Pancreas (tissue), 10 donors: Measurements from ENCODE around the gene RGS17. TPM values are rescaled to one million over a fixed set of nuclear protein-coding genes. Genes with fewer than 3 reads are reported as not detected.

Source experiments
- ATAC-seq, 4 donors: fragments of 200-7000 bp; cut with Tn5 transposase; one replicate each; pipeline versions ENCODE4 v1.8.0 to v1.9.1; 2020; ENCODE audit warnings: mild to moderate bottlenecking in 4 of 4, moderate library complexity in 4 of 4
- DNase-seq, 6 donors: peaks; one replicate each; pipeline ENCODE4 v3.0.0-alpha.2; 2020
- FAIRE-seq: peaks from 2 replicates; lab custom pipeline; 2012; peaks lifted over from hg19 to GRCh38; lab: Jason Lieb, UNC
- H3K27ac ChIP-seq, 4 donors: fragments of 200-600 bp; sonication (generic); 1 replicate in 3 of 4; 2 replicates in 1 of 4; pipeline versions ENCODE4 v1.5.0 to v1.8.0; 2020
- H3K27me3 ChIP-seq, 4 donors: fragments of 200-600 bp; one replicate each; pipeline ENCODE4 v1.8.0; 2021
- H3K36me3 ChIP-seq, 3 donors: fragments of 200-600 bp; sonication (generic) in 1 of 3; one replicate each; pipeline versions ENCODE4 v1.5.0 to v1.8.0; 2020 to 2021
- H3K4me1 ChIP-seq, 3 donors: fragments of 200-600 bp; one replicate each; pipeline ENCODE4 v1.8.0; 2021
- H3K4me3 ChIP-seq, 4 donors: fragments of 200-600 bp; sonication (generic) in 2 of 4; one replicate each; pipeline versions ENCODE4 v1.5.0 to v1.8.0; 2020 to 2021
- H3K9me3 ChIP-seq, 4 donors: fragments of 200-600 bp; one replicate each; pipeline ENCODE4 v1.8.0; 2021
- WGBS, 2 donors: extraction: QIAGEN DNeasy Blood & Tissue Kit; methylation state at CpG; one replicate each; pipeline ENCODE4 v1.1.7; 2013; 5-methylcytosine and 5-hydroxymethylcytosine counted together
- intact Hi-C, 3 donors: fragments of 100-400 bp; cut with DNase I; formaldehyde crosslinking; loops; one replicate each; pipeline versions ENCODE4 v1.11.1 to v1.14.2; 2022
- polyA plus RNA-seq, 2 donors: library from polyadenylated mRNA; stranded (reverse); fragments of 200-250 nt; gene quantifications; one replicate each; pipeline ENCODE4 v1.2.3, GENCODE V29; 2013
- total RNA-seq, 6 donors: library from RNA; stranded (reverse); fragmentation: NEBNext Ultra II Directional in 4 of 6; extraction: Animal tissue kit (Norgen Biotek cat#: 25700) in 4 of 6; gene quantifications; one replicate each; pipeline versions ENCODE4 v1.2.1 to v1.2.4, GENCODE V29; 2021 to 2023
- TF ChIP-seq, protein P1 (sequence below), 4 donors: fragments of 200-600 bp; sonication (generic) in 3 of 4; IDR thresholded peaks; one replicate each; pipeline versions ENCODE4 v1.5.0 to v1.8.0; 2021; ENCODE audit warnings: antibody characterized with exemption in 4 of 4
- donor health status: healthy with polysubstance abuse.
- donor health status: DM: no; HTN: no; CAD: no; lungs with moderate emphysema.
- donor health status: DM: no; HTN: no; CAD: no.
- donor health status: control.
- donor health status: control.
- donor health status: Bipolar disorder and iron deficiency.
- donor health status: DM: yes; HTN: yes; CAD: no.
- donor health status: DM: no; HTN: no; CAD: no.
- donor health status: DM: no; HTN: no; CAD: no.
- donor health status: DM: yes; HTN: yes; CAD: no.

RGS17 gene, protein sequence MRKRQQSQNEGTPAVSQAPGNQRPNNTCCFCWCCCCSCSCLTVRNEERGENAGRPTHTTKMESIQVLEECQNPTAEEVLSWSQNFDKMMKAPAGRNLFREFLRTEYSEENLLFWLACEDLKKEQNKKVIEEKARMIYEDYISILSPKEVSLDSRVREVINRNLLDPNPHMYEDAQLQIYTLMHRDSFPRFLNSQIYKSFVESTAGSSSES
- total RNA-seq = 1 to 10 TPM in 3 of 6 donors, under 1 TPM in 3; 0.39 to 3.7 (median 0.96) TPM
- polyA plus RNA-seq = 1 to 10 TPM; 1.0 to 3.5 TPM

DNA sequence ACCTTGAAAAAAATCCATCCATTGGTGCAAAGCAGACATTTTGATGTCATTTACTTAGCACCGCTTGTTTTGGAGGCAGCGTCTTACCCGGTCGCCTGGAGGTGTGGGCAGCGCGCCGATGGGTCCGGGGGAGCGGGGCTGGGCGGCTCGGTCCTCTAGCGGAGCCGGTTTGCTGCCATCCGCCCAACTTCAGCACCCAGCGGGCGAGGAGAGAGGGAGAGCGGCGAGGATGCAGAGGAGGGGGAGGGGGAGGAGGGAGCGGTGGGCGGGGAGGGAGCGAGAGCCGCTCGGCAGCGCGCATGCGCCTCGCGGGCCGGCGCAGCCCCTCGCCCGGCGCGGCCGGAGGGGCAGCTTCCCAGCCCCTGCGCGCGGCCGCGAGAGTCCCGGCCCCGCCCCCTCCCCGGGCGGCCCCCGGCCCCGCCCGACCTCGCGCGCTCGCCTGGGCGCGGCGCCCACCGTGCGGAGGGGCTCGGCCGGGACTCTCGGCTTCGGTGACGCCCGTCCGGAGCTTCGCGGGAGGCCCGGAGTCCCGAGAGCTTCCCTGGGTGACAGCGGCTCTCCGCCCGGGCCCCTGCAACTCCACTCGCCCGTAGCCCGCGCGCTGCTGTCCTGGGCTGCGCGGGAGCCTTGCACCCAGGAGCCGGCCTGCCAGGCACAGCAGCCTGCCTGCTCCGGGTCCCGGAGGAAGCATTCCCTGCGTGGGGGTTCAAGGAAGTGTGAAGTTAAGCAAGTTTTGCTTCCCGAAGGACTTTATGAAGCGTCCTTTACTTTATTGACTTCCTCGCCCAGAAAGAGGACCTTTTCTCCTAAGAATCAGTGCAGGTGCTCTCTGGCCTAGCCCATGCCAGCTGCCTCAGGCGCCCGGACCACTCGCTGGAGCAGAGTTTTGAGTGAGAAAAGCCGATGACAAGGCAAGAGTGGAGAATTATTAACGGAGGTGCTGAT is at the start of gene RGS17:
Gene RGS17, minus strand, starts transcription at position 246 of the 945 bp plus-strand sequence. CDS start 87,264 bp downstream, outside the sequence.
- peaks cover 0 to 4% (median 0%) of the 10 kb centered on the region in 4 donors for H3K27me3 ChIP-seq
- peaks cover 0 to 4% (median 3%) of the 10 kb centered on the region in 3 donors for H3K4me1 ChIP-seq
- peak; percentile 58 to 88 (median 65) for DNase-seq
- H3K36me3 ChIP-seq = no peaks in the 10 kb centered on the region
- 3 to 6% methylated on average over 43 to 89 of the region's 89 CpGs for WGBS, 2 donors
- FAIRE-seq = no peak
- intact Hi-C loops = no loop called here
- H3K9me3 ChIP-seq = no peaks in the 10 kb centered on the region
- H3K4me3 ChIP-seq = peak within 1 kb of the TSS; percentile 53 to 90 (median 61)
- H3K27ac ChIP-seq = peak within 1 kb of the TSS; percentile 61 to 76 (median 68)
- peak; percentile 71 to 83 (median 80) for ATAC-seq
- TF ChIP-seq, protein P1, sequence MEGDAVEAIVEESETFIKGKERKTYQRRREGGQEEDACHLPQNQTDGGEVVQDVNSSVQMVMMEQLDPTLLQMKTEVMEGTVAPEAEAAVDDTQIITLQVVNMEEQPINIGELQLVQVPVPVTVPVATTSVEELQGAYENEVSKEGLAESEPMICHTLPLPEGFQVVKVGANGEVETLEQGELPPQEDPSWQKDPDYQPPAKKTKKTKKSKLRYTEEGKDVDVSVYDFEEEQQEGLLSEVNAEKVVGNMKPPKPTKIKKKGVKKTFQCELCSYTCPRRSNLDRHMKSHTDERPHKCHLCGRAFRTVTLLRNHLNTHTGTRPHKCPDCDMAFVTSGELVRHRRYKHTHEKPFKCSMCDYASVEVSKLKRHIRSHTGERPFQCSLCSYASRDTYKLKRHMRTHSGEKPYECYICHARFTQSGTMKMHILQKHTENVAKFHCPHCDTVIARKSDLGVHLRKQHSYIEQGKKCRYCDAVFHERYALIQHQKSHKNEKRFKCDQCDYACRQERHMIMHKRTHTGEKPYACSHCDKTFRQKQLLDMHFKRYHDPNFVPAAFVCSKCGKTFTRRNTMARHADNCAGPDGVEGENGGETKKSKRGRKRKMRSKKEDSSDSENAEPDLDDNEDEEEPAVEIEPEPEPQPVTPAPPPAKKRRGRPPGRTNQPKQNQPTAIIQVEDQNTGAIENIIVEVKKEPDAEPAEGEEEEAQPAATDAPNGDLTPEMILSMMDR (IDR thresholded peaks at IDR 0.05) = no peak

DNA sequence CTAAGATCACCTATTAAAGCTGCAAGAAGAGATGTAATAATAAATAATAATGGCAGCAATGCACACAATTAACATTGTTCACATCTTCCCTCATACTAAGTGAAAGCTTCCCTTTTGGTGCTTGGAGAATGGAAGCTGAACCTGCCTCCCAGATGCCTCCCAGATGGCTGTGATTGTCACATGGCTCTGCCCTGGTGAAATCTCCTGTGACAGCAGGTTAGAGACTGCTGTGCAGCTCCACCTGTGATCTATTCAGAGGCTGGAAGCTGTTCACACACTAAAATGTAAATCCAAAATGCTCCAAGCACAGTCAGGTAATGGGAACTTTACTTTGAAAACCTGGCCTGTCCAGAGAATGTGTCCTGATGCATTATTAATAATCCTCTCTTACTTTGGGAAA is 41.7 kb upstream of the RGS17 start:
- Histone ChIP-seq H3K27me3 (no peaks in the 10 kb centered on the region), H3K4me1 (no peaks in the 10 kb centered on the region), H3K36me3 (no peaks in the 10 kb centered on the region), H3K27ac (no peak overlapping the region), H3K4me3 (no peak overlapping the region), H3K9me3 (no peaks in the 10 kb centered on the region)
- FAIRE-seq (no peak), ATAC-seq (no peak), DNase-seq (no peak)
- TF ChIP-seq, protein P1 (IDR thresholded peaks at IDR 0.05) = no peak
- intact Hi-C loops = no loop called here

DNA sequence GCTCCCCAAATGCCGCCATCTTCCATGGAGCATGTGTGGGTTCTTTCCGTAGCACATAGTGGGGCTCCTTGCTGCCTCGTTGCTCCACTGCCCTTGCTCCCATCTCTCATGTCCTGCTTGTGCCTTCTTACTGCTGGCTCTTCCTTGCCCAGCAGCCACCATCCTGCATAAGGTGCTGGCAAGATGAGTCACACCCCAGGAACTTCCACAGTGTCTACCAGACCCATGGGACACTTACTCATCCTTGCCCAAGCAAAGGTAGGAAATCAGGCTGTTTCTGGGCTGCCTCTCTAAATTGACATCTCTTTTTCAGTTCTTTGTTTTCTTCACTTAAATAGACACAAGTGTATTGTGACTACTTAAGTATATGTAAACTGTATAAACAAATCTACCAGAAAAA is 39.4 kb upstream of the RGS17 start:
- TF ChIP-seq, protein P1 (IDR thresholded peaks at IDR 0.05) = no peak
- Histone ChIP-seq H3K9me3 (no peaks in the 10 kb centered on the region), H3K36me3 (no peaks in the 10 kb centered on the region), H3K4me1 (no peaks in the 10 kb centered on the region), H3K27ac (no peak overlapping the region), H3K4me3 (no peak overlapping the region), H3K27me3 (no peaks in the 10 kb centered on the region)
- DNase-seq (no peak), FAIRE-seq (no peak), ATAC-seq (no peak)
- WGBS, 2 donors = 29 to 56% methylated on average over 3 of the region's 3 CpGs
- intact Hi-C loops = no loop called here

DNA sequence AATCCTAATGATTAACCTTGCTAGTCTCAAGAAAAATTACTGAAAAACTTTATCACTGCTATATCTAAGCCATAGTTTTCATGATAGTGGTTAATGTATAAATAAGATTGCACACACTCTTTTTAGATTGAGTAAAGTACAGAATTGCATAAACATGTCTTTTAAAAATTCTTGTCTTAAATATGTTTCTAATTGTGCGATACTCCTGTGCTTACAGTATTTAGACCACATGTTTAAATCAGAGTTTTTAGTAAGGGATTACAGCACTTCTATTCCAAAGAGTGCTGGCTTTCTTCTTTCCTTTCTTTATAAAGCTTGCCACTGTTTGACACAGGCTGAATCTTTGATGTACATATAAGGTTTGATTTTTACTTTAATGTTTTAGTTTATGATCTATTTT is 36.8 kb upstream of the RGS17 start:
- H3K4me1 ChIP-seq = no peaks in the 10 kb centered on the region
- intact Hi-C loops = no loop called here
- TF ChIP-seq, protein P1 (IDR thresholded peaks at IDR 0.05) = no peak
- no peaks in the 10 kb centered on the region for H3K9me3 ChIP-seq
- no peaks in the 10 kb centered on the region for H3K27me3 ChIP-seq
- no peak overlapping the region for H3K27ac ChIP-seq
- H3K4me3 ChIP-seq = no peak overlapping the region
- no peak for DNase-seq
- no peaks in the 10 kb centered on the region for H3K36me3 ChIP-seq
- FAIRE-seq = no peak
- WGBS, 2 donors = 77 to 87% methylated on average over 1 of the region's 1 CpG
- no peak for ATAC-seq
